Breast epithelium (tissue), 3 donors: ENCODE results near the gene CEP55.

Experiments
- CTCF ChIP-seq, 3 donors: fragments of 450-650 bp; IDR thresholded peaks; one replicate each; pipeline ENCODE4 v1.5.1; 2016 to 2017; ENCODE audit warnings: antibody characterized with exemption in 3 of 3, mild to moderate bottlenecking in 3 of 3, moderate library complexity in 3 of 3
- POLR2A ChIP-seq: fragments of 450-650 bp; IDR thresholded peaks from one replicate; pipeline ENCODE4 v1.6.1; 2016; ENCODE audit warnings: antibody characterized with exemption, mild to moderate bottlenecking, moderate library complexity
- POLR2AphosphoS5 ChIP-seq, 3 donors: sonication (generic); formaldehyde crosslinking; IDR thresholded peaks; one replicate each; pipeline ENCODE4 v1.6.1; 2017; ENCODE audit warnings: antibody characterized with exemption in 3 of 3

GRCh38 chr10:93462881-93463280 is 33.5 kb upstream of the CEP55 start:
- TF ChIP-seq POLR2AphosphoS5 (IDR thresholded peaks at IDR 0.05) (peak in 2 of 3 donors; percentile 49), POLR2A (no peak), CTCF (IDR thresholded peaks at IDR 0.05) (no peak)
